Measurements from ENCODE around the gene MYLIP.
"Not testable (repeated sequence)": the region's sequence is repeated elsewhere in the genome, so short reads cannot be mapped to it uniquely, and the experiment has no call there.

MYLIP gene

DNA sequence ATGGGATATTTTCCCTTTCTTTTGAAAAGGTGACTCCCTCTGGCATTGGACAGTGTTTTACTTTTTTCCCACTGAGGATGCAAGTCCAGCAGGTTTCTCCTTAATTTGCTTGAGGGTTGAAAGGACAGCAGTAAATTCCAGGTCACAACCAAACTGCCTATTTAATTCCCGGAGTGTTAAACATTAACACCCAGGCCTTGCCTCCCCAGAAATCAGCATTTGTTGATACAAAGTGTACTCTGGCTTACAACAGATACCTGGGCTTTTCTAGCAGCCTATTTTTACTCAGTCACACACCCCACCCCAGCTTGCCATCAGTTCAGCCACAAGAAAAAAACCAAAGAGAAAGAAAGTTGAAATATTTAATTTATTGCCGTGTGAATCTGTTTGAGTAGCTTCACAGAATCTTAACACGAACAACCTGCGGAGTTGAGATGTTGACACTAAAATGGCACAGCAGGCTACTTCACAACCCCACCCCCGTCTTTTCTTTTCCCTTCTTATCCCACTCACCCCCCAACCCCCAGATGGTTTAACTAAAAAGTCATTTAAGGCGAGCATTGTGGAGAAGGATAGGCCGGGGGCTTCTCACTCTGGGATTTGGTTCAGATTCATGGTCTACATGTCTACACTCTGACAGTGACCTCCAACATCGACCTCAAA is 45.7 kb downstream of the MYLIP start:
- no peak for DNase-seq (ENCODE audit: low spot score)

GRCh38 chr6:16176600-16176999 is 47.7 kb downstream of the MYLIP start:
- DNase-seq (ENCODE audit: low spot score), result not testable (repeated sequence)

- no peak for DNase-seq (ENCODE audit: low spot score)
Measured at GRCh38 chr6:16177881-16178280, 49.0 kb downstream of the MYLIP start.

DNA sequence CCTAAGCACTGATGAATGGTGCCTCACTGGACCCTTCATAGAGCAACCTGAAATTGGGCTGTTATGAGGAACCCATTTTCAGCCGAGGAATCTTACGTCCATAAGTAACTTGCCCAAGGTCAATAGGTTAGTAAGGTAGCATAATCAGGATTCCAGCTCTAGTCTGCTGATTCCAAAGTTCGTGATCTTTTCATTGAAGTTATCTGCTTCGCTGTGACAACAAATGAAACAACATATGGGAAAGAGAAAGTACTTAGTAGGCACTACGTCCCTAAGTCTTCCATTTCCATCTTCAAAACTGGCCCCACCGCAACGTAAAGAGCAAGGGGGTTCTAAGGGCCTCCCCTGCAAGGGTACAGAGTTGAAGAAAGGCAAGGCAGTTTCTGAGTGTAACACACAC is 49.5 kb downstream of the MYLIP start:
- DNase-seq (ENCODE audit: low spot score), result no peak

- no peak for DNase-seq (ENCODE audit: low spot score)
Measured at GRCh38 chr6:16179063-16179462, 50.2 kb downstream of the MYLIP start.

DNA sequence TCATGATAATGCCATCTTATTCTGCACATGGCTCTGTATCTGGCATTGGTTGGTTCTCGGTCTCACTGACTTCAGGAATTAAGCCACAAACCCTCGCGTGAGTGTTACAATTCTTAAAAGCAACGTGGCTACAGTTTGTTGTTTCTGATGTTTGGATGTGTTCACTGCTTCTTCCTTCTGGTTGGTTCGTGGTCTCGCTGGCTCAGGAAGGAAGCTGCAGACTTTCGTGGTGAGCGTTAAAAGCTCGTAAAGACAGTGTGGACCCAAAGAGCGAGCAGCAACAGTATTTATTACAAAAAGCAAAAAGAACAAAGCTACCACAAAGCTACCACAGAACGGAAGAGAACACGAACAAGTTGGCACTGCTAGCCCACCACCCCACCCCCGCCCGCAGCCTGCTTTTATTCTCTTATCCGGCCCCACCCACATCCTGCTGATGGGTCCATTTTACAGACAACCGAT is 51.1 kb downstream of the MYLIP start:
- DNase-seq (ENCODE audit: low spot score), result no peak

GRCh38 chr6:16180696-16181438 is 52.0 kb downstream of the MYLIP start:
- DNase-seq (ENCODE audit: low spot score), result no peak

GRCh38 chr6:16181439-16182297 is 52.8 kb downstream of the MYLIP start:
- DNase-seq (ENCODE audit: low spot score), result no peak

- peak; percentile 39 for DNase-seq (ENCODE audit: low spot score)
Measured at GRCh38 chr6:16183187-16183664, 54.3 kb downstream of the MYLIP start.

DNA sequence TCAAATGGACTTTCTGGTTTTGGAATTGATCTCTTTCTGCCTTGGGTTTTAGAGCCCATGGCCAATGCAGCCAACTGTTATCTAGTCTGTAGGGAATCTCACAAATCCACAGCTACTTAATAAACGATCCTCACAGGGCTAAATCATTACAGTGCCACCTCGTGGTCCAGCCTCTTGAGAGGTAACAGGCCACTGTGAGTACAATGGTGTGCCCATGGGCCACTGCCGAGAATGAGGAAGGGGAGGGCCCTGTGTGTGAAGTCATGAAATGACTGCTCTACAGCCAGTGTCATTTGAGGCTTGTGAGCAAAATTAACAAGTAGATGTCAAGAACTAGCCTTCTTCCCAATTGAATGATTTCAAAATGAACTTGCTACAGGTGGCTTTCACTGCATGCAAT is 55.2 kb downstream of the MYLIP start:
- DNase-seq (ENCODE audit: low spot score), result peak; percentile 64

- DNase-seq (ENCODE audit: low spot score), result no peak
Measured at GRCh38 chr6:16184551-16184950, 55.7 kb downstream of the MYLIP start.

DNA sequence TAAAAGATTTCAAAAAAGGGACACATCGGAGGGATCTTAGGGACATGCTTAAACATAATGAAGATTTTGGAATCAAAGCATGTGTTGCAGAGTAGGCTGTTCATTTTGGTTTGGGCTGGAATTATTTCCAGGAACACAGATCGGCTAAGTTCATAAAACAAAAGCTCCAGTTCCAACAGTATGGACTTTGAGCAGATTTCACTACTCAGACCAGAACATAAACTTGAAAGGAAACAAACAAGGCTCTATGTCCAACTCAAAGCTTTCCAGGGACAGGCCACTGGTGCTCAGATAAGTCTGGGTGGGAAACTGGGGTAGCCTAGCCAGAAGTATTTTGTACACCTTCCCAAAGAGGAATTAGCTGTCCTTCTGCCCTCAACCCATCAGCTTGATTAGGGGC is 58.3 kb downstream of the MYLIP start:
- no peak for DNase-seq (ENCODE audit: low spot score)

DNA sequence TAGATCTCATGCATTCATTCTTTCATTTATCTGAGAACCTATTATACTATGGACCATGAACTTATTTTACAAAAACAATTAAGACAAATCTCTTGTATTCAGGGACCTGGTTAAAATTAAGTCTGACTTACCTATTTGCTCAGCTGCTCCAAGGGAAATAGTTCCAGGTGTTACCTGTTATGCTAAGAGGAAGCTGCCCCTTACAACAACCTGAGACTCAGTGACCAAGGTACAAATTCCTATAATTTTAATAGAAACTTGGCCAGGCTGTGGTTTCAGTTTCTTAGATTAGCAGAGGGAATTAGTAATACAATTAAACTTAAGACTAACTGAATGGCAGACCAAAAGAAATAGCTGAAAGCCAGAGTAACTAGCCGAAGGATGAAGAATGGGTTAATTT is 61.3 kb downstream of the MYLIP start:
- no peak for DNase-seq (ENCODE audit: low spot score)

DNA sequence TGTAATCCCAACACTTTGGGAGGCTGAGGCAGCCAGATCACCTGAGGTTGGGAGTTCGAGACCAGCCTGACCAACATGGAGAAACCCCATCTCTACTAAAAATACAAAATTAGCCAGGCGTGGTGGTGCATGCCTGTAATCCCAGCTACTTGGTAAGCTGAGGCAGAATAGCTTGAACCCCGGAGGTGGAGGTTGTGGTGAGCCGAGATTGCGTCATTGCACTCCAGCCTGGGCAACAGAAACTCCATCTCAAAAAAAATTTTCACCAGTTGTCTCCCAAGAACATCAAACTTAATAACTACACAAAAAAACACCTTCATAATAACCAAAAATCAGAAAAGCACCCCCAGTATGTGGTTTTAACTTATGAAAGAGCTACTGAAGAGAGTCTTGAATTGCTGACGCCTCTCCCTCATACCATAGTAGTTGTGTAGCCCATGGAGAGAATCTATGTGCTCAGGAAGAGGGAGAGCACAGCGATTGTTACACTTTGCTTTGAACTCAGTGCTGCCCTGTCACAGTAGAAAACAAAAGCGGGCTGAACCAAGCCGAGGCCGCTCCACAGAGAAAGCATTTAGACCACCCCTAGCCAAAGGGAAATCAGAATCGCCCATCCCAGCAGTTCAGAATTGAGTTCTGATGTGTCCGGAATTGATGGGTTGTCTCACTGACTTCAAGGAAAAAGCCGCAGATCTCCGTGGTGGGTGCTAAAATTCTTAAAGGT is 67.5 kb downstream of the MYLIP start:
- no peak for DNase-seq (ENCODE audit: low spot score)

DNA sequence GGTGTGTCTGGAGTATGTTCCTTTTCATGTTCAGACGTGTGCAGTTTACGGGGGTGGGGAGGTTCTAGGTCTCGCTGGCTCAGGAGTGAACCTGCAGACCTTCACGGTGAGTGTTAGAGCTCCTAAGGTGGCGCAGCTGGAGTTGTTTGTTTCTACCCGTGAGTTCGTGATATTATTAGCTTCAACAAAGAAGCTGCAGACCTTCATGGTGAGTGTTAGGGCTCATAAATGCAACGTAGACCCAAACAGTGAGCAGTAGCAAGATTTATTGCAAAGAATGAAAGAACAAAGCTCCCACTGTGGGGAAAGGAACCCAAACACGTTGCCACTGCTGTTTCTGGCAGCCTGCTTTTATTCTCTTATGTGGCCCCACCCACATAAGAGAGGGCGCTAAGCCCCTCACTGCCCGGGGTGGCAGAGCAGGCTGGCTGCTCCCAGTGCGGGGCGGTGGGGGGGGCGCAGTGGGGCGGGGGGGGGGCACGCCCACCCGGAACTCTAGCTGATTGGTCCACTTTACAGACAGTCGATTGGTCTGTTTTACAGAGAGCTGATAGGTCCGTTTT is 68.2 kb downstream of the MYLIP start:
- no peak for DNase-seq (ENCODE audit: low spot score)
